ENCODE results near the gene UTF1.
"Not testable (repeated sequence)": the region's sequence is repeated elsewhere in the genome, so short reads cannot be mapped to it uniquely, and the experiment has no call there.

UTF1 gene

DNA sequence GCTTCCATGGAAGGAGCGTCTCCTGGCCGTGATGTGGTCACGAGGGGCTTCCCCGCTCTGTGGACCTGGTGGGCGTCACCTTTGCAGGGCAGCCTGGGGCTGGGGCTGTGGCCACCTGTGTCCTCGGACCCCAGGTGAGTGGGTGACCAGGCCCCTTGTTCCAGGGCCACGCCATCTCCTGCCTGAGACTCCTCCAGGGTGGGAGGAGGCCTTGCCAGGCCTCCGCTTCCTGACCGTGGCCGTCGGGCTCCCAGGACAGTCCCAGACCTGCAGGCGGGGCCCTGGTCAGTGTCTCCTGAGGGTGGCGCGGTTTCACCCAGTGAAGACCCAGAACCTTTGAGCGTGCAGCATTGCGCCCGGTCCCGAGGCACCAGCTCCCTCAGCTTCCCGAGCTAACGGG lies 20.4 kb upstream of the UTF1 start:
- DNase-seq (ENCODE audit: low read depth): no peak

DNA sequence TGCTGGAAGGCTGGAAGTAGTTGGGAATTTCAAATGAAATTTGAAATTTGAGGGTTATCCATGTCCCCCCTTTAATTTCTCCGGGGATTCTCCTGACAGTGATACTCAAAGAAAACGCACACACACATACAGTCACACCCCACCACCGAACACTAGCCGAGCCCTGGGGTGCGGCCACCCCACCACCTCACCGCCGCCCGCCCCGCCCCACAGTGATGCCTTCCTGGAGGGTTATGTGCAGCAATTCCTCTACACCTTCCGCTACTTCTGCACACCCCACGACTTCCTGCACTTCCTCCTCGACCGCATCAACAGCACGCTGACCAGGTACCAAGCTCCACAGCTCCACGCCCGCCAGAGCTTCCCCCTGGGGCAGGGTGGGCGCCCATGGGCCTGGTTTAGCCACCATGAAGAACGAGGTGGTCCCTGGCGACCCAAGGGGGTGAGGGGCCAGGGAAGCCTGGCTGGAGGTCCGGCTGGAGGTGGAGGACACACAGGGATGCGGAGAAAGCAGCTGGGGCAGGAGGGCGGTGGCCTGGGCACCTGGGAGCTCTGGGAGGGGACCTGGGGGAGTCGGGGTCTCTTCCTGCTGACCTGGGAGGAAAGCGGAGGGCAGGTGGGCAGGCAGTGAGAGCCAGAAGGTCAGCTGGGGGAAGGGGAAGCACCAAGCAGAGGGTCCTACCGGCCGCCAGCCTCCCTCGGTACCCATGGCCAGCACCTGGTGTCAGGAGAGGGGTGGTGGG lies 19.4 kb upstream of the UTF1 start:
- DNase-seq (ENCODE audit: low read depth): no peak

DNA sequence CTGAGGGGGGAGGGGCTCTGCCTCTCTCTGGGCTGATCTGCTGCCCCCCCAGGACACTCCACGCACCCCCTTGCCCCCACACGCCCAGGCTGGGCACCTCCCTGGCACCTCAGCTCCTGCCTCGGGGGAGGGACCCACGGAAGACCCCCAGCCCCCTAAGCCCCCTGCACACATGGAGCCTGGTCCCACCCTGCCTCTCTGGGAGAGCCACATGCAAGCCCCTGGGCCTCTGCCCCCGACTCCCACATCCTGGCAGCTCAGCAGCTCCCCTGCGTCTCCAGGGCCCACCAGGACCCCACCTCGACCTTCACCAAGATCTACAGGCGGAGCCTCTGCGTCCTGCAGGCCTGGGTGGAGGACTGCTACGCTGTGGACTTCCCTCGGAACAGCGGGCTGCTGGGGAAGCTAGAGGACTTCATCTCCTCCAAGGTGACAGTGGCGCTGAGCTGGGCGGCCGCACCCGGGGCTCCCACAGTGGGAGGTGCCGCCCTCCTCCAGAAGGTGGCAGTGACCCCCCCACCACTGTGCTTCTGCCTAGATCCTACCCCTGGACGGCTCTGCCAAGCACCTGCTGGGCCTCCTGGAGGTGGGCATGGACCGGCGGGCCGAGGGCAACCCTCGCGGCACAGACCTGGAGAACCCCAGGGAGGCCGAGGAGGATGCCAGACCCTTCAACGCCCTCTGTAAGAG lies 18.7 kb upstream of the UTF1 start:
- DNase-seq (ENCODE audit: low read depth): no peak

DNA sequence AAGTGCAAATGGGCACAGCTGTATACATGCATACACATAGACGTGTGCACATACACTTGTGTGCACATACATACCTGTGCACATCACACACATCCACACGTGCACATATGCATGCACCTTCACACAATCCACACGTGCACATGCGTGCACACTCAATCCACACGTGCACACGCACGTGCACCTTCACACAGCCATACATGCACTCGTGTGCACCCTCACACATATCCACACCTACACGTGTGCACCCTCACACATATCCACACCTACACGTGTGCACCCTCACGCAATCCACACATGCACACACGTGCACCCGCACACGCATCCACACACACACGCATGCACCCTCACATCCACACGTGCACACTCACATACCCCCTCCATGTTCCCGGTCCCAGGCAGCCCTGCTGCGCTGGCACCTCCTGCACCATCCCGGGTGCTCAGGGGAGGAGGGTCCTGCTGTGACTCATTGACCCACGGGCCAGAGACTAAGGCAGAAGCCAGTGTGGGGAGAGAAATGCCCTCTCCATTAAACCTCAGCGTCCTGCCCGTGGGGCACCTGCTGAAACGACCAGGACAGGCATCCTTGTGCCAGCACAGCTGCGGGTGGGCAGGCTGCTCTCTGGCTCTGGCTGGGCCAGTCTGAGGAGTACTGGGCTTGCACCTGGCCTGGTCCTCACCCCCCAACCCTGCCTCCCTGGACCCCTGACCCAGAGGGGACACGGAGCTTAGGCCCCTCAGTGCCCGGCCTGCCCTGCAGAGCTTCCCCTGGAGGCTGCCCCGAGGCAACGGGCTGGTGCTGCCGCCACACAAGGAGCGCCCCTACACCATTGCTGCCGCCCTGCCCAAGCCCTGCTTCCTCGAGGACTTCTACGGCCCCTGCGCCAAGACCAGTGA lies 17.8 kb upstream of the UTF1 start:
- DNase-seq (ENCODE audit: low read depth): no peak

DNA sequence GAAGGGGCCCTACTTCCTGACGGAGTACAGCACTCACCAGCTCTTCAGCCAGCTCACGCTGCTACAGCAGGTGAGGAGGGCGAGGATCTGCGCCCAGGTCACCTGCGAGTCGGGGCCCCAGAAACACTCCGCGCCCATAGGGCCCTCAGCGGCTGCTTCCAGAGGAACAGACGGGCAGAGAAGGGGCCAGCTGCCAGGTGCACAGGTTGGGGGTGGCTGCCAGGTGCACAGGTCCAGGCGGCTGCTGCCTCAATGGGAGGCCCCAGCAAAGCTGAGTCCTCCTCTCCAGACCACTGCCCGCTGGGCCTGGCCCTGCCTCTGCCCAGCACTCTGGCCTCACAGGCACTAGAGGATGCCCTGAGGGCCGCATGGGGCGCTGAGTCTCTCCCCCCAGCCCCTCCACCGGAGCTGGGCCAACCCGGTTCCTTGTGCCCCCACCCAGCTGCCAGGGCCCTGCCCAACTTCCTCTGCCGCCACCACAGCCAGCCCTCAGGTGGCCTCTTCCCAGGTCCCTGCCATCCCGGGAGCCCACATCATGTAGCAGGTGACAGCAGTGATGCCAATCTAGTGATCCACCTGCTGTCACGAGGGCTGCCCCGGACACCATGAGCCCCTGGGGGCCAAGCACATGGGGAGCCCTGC lies 17.0 kb upstream of the UTF1 start:
- no peak for DNase-seq (ENCODE audit: low read depth)

DNA sequence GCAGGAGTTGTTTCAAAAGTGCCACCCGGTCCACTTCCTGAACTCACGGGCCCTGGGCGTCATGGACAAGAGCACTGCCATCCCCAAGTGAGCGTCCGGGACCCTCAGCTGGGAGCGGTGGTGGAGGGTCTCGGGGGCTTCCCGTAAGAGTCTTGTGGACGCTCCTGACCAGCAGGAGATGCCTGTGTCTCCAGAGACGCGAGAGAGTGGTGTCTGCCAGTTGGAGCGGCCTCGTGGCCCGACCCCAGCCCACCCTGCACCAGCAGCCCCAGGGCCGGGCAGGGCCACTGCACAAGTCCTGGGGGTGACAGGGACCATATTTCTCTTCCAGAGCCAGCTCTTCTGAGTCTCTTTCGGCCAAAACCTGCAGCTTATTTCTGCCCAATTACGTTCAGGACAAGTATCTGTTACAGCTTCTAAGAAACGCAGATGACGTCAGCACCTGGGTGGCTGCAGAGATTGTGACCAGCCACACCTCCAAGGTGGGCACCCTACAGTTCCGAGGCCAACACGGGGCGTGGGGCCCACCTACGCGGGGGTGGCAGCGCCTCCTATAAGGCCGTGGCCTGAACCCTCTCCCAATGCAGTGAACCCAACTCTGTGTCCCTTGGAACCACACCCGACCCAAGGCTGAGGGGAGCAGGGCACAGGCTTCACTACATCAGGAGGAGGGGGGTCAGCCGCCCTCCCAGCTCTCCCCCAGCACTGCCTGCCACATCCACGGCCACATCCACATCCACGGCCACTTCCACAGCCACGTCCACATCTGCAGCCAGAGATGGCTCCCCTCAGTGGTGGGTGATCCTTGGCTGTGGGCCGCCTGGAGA lies 16.2 kb upstream of the UTF1 start:
- DNase-seq (ENCODE audit: low read depth): no peak

DNA sequence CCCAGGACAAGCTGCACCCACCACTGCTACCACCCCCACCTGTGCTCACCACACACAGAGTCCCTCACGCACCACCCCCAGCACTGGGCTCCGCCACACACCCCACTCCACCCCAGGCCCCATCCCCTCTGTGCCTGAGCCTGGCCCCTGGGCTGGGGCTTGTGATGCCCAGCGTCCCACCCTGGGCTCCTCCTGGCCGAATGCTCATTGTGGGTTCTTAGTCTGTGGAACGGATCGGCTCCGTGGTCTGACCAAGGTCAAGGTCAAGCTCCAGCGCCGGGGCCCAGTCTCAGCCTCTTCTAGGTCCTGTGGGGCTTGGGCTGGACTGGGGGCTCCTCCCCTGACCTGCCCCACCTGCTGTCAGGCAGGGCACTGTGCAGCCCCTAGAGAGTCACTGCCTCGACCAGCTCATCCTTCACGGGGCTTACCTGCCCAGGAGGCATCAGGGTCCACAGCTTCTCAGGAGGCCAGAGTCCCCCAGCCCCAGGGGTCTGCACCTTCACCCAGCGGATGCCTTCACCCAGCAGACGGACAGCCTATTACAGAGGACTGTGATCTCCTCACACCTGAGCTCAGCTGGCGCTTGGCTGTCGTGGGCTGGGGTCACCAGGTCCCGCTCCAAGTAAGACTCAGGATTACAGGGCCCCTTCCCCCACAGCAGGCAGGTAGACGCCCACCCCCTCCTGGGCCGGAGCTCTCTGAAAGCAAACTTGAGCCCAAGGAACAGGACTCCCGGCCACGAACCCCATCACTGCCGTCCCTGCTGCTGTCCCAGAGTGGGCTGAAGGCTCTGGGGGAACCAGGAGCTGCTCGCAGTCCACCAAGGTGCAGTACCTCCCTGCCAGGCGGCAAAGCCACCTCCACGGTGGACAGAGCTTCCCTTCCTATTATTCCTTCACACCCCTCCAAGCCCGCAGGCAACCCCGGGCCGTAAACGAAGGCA lies 15.3 kb upstream of the UTF1 start:
- no peak for DNase-seq (ENCODE audit: low read depth)

DNA sequence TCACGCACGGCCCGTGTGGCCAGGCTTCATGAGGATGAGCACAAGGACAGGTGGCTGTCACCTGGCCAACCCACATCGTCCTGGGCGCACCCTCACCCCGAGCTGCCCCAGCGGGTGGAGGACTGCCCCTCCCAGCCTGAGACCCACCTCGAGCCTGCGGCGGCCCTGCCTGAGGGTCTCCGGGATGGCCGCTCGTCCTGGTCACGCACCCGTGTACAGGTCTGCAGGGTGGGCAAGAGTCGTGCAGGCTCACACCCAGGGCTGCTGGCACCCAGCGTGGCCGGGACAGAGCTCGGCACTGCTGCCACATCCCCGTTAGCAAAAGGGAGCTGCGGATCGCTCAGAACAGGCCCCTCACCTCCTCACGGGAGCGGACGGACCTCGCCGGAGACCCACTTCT lies 14.4 kb upstream of the UTF1 start:
- DNase-seq (ENCODE audit: low read depth): no peak

DNA sequence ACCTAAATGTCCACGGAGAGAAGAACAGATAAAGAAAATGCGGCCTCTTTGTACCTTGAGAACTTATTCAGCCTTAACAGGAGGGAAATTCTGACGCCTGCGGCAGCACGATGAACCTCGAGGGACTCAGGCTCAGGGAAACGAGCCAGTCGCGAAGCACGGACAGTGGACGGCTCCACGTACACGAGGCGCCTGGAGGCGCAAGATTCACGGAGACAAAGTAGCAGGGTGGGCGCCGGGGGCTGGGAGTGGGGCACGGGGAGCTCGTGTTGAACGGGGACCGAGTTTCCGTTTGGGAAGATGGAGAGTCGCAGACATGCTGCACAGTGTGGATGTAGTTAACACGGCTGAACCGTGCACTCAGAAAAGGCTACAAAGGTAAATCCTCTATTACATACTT lies 13.2 kb upstream of the UTF1 start:
- DNase-seq (ENCODE audit: low read depth): no peak

DNA sequence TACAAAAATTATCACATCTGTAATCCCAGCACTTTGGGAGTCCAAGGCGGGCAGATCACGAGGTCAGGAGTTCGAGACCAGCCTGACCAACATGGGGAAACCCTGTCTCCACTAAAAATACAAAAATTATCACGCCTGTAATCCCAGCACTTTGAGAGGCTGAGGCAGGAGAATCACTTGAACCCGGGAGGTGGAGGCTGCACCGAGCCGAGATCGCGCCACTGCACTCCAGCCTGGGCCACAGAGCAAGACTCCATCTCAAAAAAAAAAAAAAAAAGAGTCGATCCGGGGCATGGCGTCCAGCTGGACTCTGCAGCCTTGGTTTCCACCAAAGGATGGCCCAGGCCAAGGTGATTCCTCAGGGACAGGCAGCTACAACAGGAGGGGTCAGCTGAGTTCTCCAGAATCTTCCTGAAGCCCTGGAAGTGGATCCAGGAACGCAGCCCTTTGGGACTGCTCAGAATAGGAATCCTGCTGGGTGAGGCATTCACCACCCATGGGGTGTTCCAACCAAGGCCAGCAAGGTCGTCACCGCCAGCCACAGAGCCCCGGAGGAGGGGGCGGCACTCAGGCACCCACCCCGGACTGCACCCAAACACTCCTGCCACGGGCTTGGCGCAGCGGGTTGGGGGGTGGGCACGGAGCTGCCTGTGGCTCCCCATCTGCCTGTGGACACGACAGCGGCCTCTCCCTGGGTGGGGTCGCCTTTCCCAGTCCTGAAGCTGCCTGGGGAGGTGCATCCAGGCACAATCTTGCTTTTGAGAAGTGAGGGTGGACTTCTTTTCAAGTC lies 12.0 kb upstream of the UTF1 start:
- no peak for DNase-seq (ENCODE audit: low read depth)

DNA sequence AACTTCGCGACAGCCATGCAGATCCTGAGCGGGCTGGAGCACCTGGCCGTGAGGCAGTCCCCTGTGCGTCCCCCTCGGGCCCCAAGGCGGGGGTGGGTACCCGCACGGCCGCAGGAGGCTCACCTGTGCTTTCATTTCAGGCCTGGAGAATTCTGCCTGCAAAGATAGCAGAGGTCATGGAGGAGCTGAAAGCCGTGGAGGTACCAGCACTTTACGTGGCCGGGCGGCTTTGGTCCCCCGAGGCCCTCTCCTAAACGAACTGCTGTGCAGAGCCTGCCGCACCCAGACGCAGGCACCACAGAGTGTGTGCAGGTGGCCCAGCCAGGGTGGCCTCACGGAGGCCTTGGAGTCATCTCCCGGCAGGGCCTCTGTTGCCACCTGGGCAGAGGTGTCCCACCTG lies 11.1 kb upstream of the UTF1 start:
- no peak for DNase-seq (ENCODE audit: low read depth)

DNA sequence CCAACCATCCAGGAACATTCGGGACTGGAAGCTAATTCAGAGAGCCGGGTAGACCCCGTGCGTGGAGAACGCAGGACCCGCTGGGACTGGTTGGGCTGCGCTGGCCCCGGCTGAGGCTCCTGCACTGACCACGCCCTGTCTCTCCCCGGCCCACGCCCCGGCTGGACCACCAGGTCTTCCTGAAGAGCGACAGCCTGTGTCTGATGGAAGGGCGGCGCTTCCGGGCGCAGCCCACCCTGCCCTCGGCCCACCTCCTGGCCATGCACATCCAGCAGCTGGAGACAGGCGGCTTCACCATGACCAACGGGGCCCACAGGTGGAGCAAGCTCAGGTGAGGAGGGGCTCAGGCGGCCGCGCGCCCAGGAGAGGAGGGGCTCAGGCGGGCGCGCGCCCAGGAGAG lies 10.2 kb upstream of the UTF1 start:
- DNase-seq (ENCODE audit: low read depth): no peak

DNA sequence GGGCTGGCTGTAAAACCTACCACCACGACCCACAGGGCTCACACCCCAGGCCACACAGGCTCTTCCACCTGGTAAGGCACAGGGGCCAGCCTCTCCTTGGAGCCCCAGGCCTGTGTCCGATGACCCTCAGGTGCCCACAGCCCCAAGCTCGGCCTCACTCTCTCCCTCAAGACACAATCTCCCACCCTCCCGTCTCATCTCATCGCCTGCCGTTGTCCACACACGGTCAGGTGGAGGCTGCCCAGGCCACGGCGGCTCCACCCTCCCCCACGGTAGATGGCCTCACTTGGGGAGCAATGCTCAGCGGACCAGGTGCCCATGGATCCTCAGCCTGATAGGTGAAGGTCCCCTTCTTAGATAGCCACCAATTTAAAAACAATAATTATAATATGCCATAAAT lies 8.7 kb upstream of the UTF1 start:
- no peak for DNase-seq (ENCODE audit: low read depth)

DNA sequence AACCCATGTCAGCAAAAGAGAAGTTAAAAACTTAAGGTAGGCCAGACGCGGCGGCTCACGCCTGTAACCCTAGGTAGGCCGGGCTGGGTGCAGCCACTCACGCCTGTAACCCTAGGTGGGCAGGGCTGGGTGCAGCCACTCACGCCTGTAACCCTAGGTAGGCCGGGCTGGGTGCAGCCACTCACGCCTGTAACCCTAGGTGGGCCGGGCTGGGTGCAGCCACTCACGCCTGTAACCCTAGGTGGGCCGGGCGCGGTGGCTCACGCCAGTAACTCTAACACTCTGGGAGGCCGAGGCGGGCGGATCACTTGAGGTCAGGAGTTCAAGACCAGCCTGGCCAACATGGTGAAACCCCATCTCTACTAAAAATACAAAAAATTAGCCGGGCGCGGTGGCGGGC lies 8.3 kb upstream of the UTF1 start:
- DNase-seq (ENCODE audit: low read depth): not testable (repeated sequence)

DNA sequence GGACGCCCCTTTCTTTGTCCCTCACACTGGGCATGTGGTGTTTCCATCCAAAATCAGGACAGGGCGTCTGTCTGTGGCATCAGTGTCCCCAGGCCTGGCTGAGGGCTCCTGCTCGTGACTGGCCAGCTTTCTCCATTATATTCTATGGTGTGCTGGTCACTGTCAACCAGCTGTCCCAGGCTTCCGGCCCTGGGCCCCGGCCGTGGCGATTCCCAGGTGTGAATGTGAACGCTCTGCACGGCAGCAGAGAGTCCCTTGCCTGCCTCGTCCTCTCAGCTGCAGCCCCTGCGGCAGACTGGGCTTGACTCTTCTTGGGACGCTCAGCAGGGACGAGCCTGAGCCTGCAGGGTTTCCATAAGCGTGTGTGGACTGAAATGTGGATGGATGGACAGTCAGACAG lies 5.9 kb upstream of the UTF1 start:
- no peak for DNase-seq (ENCODE audit: low read depth)

DNA sequence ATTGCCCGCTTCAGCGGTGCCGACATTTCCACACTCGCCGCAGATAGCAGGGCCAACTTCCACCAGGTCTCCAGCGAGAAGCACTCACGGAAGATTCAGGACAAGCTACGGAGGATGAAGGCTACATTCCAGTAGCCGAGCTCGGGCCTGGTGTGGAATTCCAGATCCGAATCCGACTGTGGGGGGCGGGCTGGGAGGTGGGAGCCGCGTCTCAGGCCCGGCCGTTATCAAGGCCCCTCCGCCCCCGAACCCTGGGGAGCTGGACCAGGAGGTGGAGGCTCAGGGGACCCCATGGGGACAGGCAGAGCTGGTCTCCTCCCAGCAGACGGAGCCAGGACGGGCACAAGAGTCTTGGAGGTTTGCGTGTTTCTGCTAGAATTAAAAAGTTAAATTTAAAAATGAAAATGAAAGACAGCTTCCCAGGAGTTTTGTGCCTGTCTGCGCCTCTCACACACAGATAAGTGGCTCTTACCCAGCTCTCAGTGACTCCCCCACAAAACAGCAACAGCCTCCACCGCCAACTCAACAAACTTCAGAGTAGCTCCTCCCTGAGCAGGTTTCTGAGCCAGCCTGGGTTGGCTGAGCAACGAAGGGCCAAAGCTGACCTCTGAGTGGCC lies 5.2 kb upstream of the UTF1 start:
- DNase-seq (ENCODE audit: low read depth): no peak

DNA sequence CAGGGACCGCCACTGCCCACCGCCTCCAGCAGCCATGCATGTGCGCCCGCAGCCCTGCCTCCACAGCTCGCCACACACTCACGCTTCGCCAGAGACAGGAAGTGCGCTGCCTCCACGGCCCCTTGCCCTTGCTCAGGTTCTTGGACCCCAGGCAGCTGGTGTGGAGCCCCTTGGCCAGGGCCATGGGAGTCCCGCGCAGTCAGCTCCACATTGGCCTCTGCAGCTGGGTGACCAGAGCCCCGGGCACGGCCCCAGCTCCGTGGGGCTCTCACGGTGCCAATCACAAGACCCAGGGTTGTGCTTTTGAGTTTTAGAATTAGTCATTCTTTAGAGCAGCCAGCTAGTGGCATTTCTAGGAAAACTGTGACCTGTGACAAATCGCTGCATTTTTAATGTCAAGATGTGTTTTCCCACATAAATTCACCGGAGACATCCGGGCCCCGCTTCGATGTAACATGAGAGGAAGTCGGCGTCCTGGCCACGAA lies 4.3 kb upstream of the UTF1 start:
- no peak for DNase-seq (ENCODE audit: low read depth)

DNA sequence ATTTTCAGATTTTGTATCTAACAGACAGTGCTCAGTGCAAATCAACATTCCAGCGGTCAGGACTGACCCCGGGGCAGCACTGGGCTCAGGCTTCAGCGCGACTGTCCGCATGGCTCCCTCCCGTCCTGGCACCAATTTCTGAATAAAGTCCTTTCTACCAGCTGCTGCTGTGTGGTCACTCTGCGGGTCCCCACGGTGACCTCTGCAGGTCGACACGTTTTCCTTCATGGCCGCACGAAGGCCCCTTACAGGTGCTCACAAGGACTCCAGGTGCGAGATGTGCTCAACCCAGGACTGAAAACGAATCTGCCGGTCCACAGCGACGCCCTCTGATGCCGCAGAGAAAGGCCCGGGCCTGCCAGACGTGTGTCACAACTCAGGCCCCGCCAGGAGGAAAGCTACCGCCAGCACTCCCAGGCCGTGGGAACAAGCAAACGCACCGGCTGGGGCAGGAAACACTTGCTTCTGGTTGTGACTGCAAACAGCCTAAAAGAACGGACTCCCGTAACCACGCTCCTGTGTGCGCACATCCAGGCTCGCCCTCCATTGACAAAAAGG lies 3.7 kb upstream of the UTF1 start:
- no peak for DNase-seq (ENCODE audit: low read depth)

DNA sequence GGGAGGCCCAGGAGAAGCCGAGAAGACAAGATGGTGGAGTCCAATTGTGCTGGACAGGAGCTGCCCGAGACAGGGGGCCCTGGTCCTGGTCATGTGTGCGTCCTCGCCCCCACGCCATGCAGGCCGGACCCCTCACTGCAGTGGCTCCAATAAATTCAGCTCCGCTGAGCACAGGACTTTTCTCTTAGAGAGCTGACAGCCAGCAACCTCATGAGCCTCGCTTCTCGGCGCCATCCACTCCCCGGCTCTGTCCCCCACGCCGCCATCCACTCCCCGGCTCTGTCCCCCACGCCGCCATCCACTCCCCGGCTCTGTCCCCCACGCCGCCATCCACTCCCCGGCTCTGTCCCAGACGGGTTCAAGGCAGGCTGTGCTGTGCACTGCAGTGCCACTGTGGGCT lies 2.8 kb upstream of the UTF1 start:
- DNase-seq (ENCODE audit: low read depth): no peak

Measured in activated T-helper 9 cell treated with anti-CD3 and anti-CD28 coated beads, Interleukin-2, amount 50 U/mL, for 16 hours (primary cell).